GM21717 (cell line): ENCODE results near the gene GATA2.

ENCODE experiments used
- ATAC-seq: cut with Tn5 transposase; IDR thresholded peaks from one replicate; pipeline ENCODE4 v1.9.1; 2021; ENCODE audit warnings: mild to moderate bottlenecking, moderate library complexity; ENCODE audit not compliant: unreplicated experiment

Gene GATA2

GRCh38 chr3:128492671-128493569 lies at the start of gene GATA2:
TSS of gene GATA2 (minus strand) at chr3:128493201. CDS start at chr3:128487031, 6,170 bp downstream.
- ATAC-seq = no peak

- ATAC-seq = no peak
Measured at GRCh38 chr3:128541246-128541645, 48.2 kb upstream of the GATA2 start.

- ATAC-seq = no peak
Measured at GRCh38 chr3:128539376-128539775, 46.4 kb upstream of the GATA2 start.

DNA sequence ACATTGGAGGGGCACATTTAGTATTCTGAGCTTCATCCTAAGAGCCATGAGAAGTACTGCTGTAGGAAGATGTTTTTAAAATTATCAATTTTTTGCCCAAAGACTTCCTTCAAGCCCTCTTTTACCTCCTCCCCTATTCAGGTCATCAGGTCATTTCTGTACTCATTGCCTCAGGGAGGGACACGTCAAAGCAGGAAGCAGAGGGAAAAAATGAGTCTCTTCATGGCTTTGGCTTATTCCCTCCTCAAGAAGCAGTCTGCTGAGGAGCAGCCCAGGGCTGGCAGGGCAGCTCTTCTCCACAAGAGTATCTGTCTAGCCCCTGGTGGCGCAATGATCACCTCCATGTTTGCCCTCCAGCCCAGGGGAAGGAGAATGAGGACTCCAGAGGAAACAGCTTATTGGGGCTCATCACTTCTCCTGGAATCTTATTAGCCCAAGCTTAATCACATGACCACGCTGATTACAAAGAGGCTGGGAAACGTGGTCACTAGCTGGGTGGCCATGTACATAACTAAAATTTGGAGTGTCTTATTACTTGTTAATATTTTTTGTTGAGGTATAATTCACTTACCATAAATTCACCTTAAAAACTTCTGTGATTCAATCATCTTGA lies 44.2 kb upstream of the GATA2 start:
- no peak for ATAC-seq

DNA sequence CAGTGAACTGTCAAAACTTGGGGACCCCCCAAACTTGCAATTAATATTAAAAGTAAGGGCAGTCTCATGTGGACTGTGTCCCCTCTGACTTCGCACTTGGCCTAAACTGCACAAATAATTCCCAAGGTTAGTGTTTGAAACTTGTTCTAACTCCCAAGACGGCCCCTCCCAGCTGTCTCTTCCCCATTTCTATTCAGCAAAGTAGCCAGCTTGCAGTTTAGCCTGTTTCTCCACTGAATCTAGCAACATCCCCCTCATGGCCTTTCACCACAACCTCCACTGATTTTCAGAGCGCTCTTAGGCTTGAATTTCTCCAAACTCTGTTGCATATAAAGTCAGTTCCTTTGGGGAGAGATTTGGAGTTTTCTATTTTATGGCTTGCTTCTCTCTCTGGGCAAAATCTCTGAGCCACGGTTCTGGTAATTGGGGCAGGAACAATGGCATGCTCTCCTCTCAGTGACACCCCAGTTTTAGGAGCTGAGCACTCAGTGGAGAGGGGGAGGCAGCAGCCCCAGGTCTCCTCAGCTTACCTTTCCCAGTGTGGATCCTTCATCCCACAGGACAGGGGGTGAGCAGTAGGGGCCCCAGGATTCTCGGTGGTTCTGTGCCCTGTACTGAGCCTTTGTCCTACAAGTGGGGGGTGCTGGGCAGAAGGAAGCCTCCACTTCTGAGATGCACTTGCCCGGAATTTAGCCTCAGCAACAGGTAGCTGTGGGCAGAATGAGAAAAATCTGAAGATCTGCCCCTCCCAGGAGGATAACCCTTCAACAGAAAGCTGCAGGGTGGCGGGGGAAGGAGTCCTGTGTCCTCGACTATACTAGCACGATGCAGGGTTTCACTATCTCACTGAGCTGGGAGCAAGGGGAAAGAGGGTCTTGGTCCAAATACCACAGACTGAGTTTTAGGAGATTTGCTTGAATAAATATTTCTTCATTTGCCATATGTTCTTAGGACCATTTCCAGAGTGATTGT lies 39.3 kb upstream of the GATA2 start:
- no peak for ATAC-seq

DNA sequence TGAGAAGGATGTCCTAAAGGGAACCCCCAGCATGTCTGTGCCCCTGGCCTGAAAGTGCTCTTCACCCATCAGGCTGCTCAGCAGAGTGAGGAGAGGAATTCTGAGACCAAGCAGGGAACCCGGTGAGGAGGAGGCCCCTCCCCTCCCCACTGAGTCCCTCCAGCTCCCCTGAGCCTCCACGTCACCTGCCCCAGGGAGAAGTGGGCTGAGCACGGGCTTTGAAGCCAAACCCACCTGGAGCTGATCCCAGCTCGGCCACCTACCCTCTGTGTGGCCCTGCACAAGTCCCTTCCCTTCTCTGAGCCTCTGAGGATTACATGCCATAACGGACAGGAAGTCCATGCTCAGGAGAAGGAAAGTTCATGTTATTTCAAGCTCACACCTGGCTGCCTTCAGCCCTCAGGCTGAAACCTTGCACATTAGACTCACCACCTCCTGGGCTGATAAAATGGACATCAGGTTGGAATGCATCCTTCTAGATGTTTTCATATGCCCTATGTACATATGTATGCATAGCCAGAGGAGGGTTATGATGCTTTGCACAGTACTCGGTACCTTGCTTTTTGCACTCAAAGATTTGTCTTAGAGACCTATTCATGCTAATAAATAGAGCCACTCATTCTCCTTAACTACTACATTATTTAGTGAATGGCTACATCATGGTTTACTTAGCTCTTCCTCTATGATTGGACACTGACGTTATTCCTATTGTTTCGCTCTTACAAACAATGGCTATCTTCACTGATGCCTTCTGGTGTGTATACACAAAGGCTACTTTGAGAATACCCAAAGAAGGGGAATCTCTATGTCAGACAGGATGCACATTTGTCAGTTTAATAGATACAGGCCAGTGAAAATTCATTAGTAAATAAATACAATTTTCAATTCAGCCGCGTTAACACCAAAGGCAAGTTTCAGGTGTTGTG lies 31.6 kb upstream of the GATA2 start:
- no peak for ATAC-seq

- ATAC-seq = no peak
Measured at GRCh38 chr3:128523591-128523990, 30.6 kb upstream of the GATA2 start.

GRCh38 chr3:128521715-128522114 lies 28.7 kb upstream of the GATA2 start:
- ATAC-seq = no peak

- ATAC-seq = no peak
Measured at GRCh38 chr3:128518587-128519490, 25.8 kb upstream of the GATA2 start.

DNA sequence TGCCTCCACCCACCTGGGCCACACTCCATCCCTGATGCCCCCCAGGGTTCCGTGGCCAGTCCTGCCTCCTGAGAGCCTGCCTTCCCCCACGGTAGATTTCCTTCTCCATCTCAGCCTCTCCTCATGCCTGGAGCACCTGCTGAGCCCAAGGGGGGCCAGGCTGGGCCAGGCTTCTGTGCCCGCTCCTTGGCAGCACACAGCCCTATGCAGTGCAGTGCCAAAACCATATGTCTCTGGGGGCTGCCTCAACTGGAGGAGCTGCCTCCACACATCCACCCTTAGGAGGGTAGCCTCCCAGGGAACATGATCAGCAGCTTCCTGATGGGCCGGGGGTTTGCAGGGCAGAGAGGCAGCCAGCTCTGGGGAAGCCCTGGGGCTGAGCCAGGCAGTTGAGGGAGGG lies 24.6 kb upstream of the GATA2 start:
- ATAC-seq = no peak

DNA sequence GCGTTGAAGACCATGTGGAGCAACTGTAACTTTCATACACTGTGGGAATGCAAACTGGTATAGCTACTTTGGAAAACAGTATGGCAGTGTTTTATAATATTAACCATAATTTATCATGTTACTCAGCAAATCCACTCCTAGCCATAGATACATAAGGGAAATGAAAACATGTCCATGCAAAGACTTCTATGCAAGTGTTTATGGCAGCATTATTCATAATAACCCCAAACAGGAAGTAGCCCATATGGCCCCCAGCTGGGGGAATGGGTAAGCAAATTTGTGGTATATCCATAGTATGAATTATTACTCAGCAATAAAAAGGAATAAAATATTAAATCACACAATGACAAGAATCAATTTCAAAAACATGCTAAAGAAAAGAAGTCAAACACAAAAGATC lies 23.0 kb upstream of the GATA2 start:
- ATAC-seq = no peak

GRCh38 chr3:128508852-128509251 lies 15.9 kb upstream of the GATA2 start:
- no peak for ATAC-seq

DNA sequence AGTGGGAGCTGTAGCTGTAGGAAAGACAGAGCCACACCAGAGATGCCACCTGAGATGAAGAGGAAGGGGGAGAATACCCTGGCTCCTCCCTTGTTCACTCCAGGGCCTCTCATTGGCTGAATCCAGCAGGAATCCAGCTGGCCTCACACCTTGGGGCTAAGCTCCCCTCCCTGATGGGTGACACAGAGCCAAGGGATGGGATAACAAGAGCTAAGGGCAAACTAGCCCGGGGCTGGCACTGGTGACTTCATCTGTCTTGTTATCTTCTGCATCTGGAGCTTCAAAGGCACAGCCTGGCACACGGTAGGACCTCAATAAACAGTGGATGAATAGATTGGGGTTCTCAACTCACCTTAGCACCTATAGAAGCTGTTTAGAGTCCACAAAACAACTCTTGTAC lies 13.8 kb upstream of the GATA2 start:
- ATAC-seq = no peak

DNA sequence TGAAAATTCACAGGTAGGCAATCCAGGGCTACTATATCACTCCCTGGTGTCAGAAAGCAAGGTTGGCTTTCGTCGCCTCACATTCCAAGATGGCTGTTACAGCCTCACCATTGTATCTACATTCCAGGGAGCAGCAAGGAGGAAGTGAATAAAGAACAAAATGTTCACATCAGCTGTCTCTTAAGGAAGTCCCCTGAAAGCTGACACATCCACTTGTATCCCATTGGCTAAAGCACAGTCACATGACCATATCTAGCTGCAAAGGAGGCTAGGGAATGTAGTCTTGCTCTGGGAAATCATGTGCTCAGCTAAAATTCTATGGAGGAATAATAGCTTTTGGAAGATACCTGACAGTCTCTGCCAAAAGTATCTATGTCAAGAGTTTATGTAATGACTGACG lies 12.8 kb upstream of the GATA2 start:
- no peak for ATAC-seq

GRCh38 chr3:128504963-128505730 lies 12.1 kb upstream of the GATA2 start:
- no peak for ATAC-seq

DNA sequence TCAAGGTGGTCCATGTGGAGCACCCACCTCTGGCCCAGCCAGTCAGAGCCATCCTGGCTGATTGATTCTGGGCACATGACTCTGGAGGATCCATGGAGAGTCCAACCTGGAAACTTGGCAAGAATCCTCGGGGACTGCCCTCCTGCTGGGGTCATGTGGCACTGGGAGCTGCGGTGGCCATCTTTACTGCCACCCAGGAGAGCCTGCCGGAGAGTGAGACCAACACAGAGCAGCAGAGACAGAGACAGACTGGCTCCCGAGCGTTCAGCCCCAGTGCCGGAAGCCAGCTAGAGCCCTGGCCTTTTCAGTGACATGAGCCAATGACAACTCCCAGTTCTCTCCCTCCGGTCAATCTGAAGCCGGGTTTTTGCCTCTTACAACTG lies 11.5 kb upstream of the GATA2 start:
- no peak for ATAC-seq

- ATAC-seq = no peak
Measured at GRCh38 chr3:128503751-128504532, 10.9 kb upstream of the GATA2 start.
